ENCODE measurements around the gene TMEM119.
"Not testable (repeated sequence)": the region's sequence is repeated elsewhere in the genome, so short reads cannot be mapped to it uniquely, and the experiment has no call there.

The TMEM119 gene

DNA sequence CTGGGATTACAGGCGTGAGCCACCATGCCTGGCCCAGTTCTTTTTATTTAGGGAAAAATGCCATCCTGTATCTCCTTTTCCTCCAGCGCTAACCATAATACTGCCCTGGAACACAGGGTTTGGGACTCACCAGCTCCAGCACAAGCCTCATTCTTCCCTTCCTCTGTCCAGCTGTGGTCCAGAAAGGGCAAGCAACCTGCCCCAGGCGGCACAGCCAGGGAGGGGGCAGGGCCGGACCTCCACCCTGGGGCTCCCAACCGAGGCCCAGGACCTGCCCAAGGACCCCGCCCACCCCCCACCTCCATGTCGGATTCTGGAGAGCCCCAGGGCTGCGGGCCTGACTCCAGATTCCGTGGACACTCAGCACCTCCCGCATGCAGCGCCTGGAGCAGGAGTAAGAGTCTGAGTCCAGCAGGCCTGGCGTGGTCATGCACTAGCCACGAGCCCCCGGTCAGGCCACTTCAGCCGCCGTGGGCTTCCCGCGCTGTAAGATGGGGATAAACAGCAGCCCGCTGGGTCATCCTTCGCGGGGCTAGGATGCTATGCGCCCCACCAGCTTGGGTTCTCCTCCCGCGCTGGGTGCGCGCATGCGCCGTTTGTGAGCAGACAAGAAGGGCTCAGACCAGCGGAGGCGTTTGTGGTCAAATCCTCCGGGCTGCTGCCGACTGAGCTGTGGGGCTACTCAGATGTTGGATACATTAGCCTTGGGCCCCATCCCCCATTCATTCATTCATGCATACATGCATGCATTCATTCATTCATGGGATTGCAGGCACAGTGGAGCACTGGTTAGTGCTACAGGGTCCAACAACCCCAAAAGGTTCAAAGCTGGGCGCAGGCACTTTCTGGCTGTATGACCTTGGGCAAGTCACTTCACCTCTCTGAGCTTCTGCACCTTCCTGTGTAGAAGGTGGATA is 16.3 kb downstream of the TMEM119 start:
- DNase-seq, result no peak

- no peak for DNase-seq
These were observed 17.4 kb downstream of the TMEM119 start for GRCh38 chr12:108580531-108580930.

GRCh38 chr12:108578813-108579212 is 19.1 kb downstream of the TMEM119 start:
- DNase-seq, result no peak

DNA sequence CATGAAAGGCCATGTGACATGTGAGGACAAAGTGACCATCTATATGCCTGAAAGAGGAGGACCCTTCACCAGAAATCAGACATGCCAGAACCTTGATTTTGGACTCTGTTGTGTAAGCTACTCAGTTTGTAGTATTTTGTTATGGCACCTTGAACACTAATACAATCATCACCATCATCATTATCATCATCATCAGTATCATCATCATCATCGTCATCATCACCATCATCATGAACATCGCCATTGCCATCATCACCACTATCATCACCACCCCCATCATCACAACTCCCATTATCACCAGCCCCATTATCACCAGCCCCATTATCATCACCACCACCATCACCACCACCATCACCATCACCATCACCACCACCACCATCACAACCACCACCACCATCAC is 19.6 kb downstream of the TMEM119 start:
- DNase-seq, result no peak

DNA sequence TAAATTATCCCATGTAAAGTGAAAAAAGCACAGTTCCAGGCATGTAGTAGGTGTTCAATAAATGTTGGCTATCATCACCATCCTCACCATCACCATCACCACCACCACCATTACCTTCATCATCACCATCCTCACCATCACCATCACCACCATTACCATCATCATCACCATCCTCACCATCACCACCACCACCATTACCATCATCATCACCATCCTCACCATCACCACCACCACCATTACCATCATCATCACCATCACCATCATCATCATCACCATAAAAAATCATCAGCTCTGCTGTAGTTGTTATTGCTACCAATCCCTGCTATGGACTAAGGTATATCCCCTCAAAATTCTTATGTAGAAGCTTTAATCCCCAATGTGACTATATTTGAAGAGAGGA is 20.4 kb downstream of the TMEM119 start:
- no peak for DNase-seq

- DNase-seq, result no peak
These were observed 21.1 kb downstream of the TMEM119 start for GRCh38 chr12:108576660-108577234.

DNA sequence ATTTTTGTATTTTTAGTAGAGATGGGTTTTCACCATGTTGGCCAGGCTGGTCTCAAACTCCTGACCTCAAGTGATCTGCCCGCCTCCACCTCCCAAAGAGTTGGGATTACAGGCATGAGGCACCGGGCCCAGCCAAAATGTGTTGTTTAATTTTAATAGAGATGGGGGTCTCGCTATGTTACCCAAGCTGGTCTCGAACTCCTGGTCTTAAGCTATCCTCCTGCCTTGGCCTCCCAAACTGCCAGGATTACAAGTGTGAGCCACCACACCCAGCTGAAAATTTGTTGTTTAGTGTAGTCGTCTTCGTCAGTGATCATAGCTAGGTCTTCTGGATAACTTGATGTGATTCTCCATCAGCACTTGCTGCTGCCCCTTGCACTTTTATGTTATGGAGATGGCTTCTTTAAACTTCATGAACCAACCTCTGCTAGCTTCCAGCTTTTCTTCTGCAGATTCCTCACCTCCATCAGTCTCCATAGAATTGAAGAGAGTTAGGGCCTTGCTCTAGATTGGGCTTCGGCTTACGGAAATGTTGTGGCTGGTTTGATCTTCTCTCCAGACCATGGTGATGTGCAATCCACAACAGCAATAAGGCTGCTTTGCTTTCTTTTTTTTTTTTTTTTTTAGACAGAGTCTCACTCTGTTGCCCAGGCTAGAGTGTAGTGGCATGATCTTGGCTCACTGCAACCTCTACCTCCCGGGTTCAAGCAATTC is 22.5 kb downstream of the TMEM119 start:
- peak; percentile 40 for DNase-seq

GRCh38 chr12:108574276-108574675 is 23.6 kb downstream of the TMEM119 start:
- DNase-seq, result not testable (repeated sequence)

DNA sequence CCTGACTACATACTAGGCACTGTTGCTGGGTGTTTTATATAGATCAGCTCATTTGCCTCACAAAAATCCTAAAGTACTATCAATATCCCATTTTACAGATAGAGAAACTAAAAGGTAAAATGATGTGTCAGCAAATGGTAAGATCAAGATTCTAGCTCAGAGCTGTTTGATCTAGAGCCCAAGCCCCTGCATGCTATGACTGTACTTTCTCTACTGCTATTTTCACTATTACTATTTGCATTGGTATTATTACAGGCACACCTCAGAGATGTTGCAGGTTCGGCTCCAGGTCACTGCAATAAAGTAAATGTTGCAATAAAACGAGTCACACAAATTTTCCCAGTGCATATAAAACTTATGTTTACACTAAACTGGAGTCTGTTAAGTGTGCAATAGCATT is 24.6 kb downstream of the TMEM119 start:
- no peak for DNase-seq

DNA sequence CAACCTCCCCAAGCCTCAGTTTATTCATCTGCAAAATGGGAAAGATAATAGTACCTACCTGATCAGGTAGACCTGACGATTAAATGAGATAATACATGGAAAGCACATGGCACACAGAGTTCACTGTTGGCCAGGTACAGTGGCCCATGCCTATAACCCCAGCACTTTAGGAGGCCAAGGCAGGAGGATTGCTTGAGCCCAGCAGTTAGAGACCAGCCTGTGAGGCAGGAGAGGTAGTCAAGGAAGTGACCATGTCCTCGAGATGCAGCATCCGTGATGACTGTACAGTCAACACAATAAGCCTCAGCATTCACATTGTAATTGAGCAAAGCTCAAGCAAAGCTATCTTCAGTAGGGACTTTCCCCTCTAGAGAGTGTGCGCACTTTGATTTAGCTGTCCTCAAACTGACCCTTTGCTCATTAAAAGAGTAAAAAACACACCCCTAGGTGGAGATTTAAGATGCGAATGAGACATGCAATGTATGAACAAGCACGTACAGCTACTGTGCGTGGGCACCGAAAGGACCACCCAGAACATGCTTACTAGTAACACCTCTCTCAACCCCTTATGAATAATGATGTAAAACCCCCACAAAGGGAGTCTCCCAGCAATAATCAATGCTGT is 25.6 kb downstream of the TMEM119 start:
- DNase-seq, result no peak

- no peak for DNase-seq
These were observed 26.2 kb downstream of the TMEM119 start for GRCh38 chr12:108571609-108572165.

- DNase-seq, result no peak
These were observed 26.9 kb downstream of the TMEM119 start for GRCh38 chr12:108570743-108571608.

DNA sequence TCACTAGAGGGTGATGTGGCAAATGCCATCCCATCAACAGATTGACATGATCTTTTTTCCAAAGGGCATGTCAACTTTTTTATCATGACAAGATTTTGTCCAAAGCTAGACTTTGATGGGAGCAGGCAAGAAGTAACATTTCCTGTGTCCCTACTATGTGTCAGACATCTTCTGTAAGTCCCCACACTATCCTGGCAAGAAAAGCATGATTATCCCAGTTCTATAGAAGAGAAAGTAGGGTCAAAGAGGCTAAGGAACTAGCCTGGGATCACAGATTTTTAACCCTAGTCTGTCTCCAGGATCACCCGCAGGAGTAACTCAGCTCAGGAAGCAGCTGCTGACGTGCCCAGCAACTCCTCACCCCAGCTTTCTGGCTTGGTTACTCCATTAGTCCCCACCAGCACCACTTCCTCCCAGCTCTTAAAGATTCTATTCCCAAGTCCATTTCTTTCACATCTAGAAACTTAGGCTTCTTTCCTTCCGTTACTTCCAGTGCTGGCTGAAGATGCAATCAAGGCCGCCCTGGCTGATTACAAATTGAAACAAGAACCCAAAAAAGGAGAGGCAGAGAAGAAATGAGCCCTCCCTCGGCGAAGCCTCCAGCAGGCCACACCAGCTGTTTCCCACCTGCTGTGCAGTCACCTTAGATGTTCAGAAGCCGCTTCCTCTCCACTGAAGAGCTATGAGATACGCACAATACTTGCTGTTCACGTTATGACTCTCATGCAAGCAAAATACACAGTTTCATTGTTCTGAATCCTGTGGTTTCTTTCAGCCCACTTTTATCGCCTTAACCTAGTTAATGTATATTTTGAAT is 29.3 kb downstream of the TMEM119 start:
- DNase-seq, result peak; percentile 84

GRCh38 chr12:108567406-108568337 is 30.2 kb downstream of the TMEM119 start:
- DNase-seq, result no peak

GRCh38 chr12:108566452-108566851 is 31.4 kb downstream of the TMEM119 start:
- no peak for DNase-seq

- peak; percentile 59 for DNase-seq
These were observed 31.9 kb downstream of the TMEM119 start for GRCh38 chr12:108565976-108566375.

- DNase-seq, result no peak
These were observed 32.7 kb downstream of the TMEM119 start for GRCh38 chr12:108565146-108565545.

GRCh38 chr12:108564724-108565123 is 33.2 kb downstream of the TMEM119 start:
- DNase-seq, result no peak

DNA sequence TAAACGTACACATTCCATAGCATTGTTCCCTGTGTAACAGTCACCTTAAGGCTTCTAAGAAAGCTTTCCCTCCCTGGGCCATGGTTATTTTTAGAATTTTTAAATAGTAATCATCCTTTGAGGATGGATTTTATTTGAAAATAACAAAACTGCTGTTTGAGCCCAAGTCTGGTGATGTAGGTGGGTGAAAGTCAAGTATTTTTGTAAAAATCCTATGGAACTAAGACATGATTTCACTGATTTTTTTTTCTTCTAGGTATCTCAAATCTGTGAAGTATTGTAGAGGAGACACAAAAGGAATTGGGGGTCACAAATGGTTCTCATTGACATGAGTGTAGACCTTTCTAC is 34.1 kb downstream of the TMEM119 start:
- no peak for DNase-seq

Data from central memory CD4-positive, alpha-beta T cell (primary cell).